ENCODE results near the gene MAGEF1.
"Not testable (repeated sequence)": the region's sequence is repeated elsewhere in the genome, so short reads cannot be mapped to it uniquely, and the experiment has no call there.

MAGEF1 gene

GRCh38 chr3:184742676-184743135 is 30.8 kb upstream of the MAGEF1 start:
- no peak for DNase-seq (ENCODE audit: low read depth in 4 of 4, low spot score in 1 of 4)

GRCh38 chr3:184741798-184742675 is 30.2 kb upstream of the MAGEF1 start:
- no peak for DNase-seq (ENCODE audit: low read depth in 4 of 4, low spot score in 1 of 4)

DNA sequence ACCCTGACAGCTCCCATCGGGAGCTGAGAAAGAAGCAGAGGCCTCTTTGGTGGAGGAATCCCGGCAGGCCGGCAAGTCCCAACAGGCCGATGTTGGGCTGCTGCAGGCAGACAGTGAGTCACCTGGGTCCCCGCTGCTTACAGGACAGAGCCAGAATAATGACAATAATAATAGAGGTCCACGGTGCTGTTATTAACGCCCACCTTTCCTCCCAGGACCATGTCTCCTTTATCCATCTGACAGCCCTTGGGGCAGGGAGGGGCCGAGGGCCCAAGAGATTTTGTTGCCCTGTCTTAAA is 29.3 kb upstream of the MAGEF1 start:
- DNase-seq (ENCODE audit: low read depth in 4 of 4, low spot score in 1 of 4) = no peak

- no peak for DNase-seq (ENCODE audit: low read depth in 4 of 4, low spot score in 1 of 4)
Measured at GRCh38 chr3:184740509-184741258, 28.8 kb upstream of the MAGEF1 start.

GRCh38 chr3:184739594-184740505 is 28.0 kb upstream of the MAGEF1 start:
- DNase-seq (ENCODE audit: low read depth in 4 of 4, low spot score in 1 of 4) = no peak

DNA sequence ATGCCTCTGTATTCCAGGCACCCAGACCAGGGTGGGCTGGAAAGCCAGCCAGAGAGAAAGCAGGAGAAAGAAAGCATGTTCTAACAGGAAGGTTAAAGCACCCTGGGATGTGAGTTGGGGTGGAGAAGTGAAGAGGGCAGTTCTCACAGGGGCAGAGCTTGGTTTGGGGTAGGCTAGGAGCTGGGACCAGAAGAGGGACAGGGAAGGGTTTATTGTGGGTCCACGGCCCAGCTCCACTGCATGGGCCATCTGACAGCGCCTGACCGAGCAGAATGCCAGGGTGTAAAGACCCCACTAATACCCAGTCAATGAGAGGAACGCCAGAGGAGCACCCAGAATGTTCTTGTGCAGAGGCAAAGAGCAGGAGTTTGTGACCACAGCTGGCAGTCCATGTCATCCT is 27.1 kb upstream of the MAGEF1 start:
- no peak for DNase-seq (ENCODE audit: low read depth in 4 of 4, low spot score in 1 of 4)

DNA sequence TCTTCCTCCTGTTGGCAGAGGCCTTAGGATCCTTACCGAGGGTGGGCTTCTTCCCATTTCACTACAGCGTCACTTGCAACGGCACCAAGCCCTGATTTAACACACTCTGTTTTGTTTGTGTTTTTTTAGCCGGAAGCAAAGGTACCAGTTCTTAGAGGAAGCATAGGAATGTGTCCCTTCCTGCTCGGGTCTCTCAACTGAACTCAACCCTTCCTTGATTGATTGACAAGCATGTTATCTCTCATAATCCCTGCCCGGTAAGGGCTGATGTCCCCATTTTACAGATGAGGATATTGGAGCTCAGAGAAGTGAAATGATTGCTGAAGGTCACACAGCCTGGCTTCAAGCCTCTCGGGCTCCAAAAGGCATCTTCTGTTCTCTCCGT is 26.6 kb upstream of the MAGEF1 start:
- DNase-seq (ENCODE audit: low read depth in 4 of 4, low spot score in 1 of 4) = no peak

DNA sequence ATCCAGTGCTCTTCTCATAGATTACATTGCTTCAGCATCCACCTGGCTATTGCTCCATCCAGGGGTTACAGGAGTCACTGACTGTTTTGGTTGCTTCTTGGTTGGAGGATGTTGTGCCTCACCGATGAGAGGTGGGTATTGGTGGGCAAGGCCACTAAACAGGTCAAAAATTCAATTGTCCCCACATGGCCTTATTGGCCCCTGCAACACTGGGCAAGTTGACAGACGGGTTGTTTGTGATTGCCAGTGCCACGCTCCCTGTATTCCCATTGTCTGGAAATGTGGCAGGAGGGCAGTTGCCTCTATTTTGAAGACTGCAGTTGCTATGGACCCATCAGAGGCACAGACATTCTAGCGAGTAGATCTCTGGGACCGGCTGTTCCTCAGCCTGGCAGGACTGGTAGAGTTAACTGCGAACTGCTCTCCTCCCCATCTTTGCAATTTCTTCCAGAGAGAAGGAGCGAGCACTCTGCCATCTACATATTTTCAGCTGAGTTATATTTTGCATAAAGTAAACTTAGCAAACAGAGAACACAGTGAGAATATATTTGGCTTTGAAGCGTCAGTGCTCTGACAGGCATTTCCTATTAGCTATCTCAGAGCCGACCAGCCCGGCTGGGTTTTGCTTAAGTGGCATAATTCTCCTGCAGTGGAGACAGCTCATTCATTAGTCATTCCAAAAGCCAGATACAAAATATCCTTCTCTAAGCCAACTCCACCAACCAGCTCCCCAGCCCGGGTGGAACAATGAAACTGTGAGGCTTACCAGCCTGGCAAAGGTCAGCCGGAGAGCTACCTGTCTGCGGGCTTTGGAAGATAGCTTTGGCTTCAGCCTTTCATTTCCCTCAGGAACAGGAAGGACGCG is 26.0 kb upstream of the MAGEF1 start:
- no peak for DNase-seq (ENCODE audit: low read depth in 4 of 4, low spot score in 1 of 4)

- no peak for DNase-seq (ENCODE audit: low read depth in 4 of 4, low spot score in 1 of 4)
Measured at GRCh38 chr3:184737063-184737462, 25.2 kb upstream of the MAGEF1 start.

- DNase-seq (ENCODE audit: low read depth in 4 of 4, low spot score in 1 of 4) = no peak
Measured at GRCh38 chr3:184734903-184735701, 23.2 kb upstream of the MAGEF1 start.

DNA sequence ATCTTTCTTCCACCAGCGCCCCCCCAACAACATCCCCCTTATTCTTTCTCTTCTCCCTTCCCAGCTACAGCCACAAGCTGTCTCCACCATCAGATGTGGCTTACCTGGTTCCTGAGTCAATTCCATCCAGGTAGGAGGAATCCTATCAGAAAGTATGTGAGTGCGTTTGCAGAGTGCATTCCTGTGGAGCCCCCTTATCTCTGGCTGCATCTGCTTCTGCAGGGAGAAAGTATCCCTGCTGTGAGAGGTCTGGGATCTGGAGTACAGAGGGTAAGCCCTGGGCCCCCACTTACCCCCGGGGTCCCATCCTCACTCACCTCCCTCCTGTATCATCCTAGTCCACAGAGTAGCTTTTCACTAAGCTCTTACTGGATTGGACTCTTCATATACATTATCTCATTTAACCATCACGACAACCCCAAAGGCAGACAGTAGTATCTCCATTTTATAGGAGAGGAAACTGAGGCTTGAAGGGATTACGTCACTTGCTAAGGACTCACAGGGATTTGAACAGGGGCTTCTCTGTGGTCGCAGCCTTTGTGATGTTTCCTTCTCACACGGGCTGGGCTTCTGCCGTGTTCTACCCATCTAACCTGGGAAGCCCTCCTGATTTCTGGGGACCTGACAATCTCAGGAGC is 22.2 kb upstream of the MAGEF1 start:
- DNase-seq (ENCODE audit: low read depth in 4 of 4, low spot score in 1 of 4) = no peak

- no peak for DNase-seq (ENCODE audit: low read depth in 4 of 4, low spot score in 1 of 4)
Measured at GRCh38 chr3:184733181-184733580, 21.3 kb upstream of the MAGEF1 start.

DNA sequence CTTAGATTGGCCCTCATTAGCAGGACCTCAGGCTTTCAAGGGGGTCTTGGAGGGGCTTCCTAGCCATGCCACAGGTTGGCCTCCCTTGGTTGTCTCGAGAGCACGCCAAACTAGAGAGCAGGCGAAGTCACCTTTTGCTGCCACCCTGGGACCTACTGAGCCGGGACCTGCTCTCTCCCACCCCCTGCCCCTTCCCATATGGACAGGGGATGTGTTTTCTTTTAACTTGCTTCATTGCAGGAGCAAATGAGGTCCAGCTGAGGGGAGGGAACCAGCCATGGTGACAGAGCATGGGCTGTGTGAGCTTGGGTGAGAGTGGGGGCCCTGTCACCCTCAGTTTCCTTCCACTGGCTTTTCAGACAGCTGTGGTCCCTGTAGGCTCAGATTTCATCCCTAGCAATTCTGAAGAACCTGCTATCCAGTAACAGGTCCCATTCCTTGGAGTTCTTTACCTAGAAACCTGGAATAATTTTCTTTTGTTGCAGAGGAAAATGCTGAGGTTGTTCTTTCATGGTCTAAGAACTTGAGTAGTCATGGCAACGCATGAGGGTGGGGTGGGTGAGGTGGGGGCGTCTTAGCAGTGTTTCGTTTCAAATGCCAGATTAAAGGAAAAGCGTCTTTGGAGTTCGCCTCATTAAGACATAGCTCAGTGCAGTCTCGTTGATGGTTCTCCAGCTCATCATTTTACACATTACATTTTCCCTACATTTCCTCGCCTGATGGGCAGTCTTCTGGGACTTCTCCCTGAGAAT is 20.1 kb upstream of the MAGEF1 start:
- DNase-seq (ENCODE audit: low read depth in 4 of 4, low spot score in 1 of 4) = no peak

GRCh38 chr3:184730924-184731323 is 19.1 kb upstream of the MAGEF1 start:
- DNase-seq (ENCODE audit: low read depth in 4 of 4, low spot score in 1 of 4) = no peak

GRCh38 chr3:184729154-184729553 is 17.3 kb upstream of the MAGEF1 start:
- not testable (repeated sequence) for DNase-seq (ENCODE audit: low read depth in 4 of 4, low spot score in 1 of 4)

GRCh38 chr3:184728010-184728527 is 16.2 kb upstream of the MAGEF1 start:
- DNase-seq (ENCODE audit: low read depth in 4 of 4, low spot score in 1 of 4) = no peak

DNA sequence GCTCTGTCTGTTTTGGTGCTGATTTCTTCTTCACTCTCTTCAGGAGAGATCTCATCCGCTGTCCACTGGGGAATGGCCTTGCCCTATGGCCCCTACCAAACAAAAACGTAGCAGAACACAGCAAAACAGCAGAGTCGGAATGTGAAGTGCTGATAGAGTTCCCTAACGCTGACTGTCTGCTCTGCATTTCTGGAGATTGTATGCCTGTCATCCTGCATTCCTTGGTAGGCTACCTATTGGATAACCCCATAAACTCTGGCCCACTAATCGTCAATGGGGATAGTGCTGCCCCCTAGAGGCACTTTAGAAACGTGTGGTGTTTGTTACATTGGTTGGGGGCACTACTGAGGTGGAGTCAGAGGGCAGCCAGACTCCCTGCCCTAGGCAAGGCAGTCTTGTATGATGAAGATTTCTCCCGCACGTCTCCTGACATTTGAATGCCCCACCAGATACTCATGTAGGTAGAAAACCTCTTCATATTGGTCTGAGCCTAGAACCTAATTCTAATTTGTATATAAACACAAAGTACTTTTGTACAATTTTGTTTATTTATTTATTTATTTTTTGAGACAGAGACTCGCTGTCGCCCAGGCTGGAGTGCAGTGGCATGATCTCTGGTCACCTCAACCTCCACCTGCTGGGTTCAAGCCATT is 15.6 kb upstream of the MAGEF1 start:
- DNase-seq (ENCODE audit: low read depth in 4 of 4, low spot score in 1 of 4) = peak in 3 of 4 experiments; percentile 11 to 24 (median 14)

- no peak for DNase-seq (ENCODE audit: low read depth in 4 of 4, low spot score in 1 of 4)
Measured at GRCh38 chr3:184726497-184726896, 14.6 kb upstream of the MAGEF1 start.

Data from stimulated activated CD4-positive, alpha-beta T cell treated with anti-CD3 and anti-CD28 coated beads, Interleukin-1b, Interleukin-23, amount 100 ng/mL, for 24 hours (primary cell).